ENCODE data around the gene OTOG. TPM values are rescaled to one million over a fixed set of nuclear protein-coding genes. Genes with fewer than 3 reads are reported as not detected.

The OTOG gene
- total RNA-seq, 3 donors from 2014 or later: 0.06 TPM; not detected in 2

GRCh38 chr11:17561526-17561925, 14.5 kb downstream of the OTOG start:
- H3K4me3 ChIP-seq: no peak overlapping the region
- intact Hi-C loops (cut with DNase I, micrococcal nuclease): no loop called here
- no peaks in the 10 kb centered on the region for H3K9me3 ChIP-seq
- no peak for TF ChIP-seq CTCF (IDR thresholded peaks at IDR 0.05)
- no peaks in the 10 kb centered on the region for H3K36me3 ChIP-seq (ENCODE audit: low read depth)
- DNase-seq (no peak), ATAC-seq (no peak)
- H3K4me1 ChIP-seq (ENCODE audit: low read depth): no peaks in the 10 kb centered on the region

- Histone ChIP-seq H3K4me1 (ENCODE audit: low read depth) (no peaks in the 10 kb centered on the region), H3K9me3 (no peaks in the 10 kb centered on the region), H3K4me3 (no peak overlapping the region), H3K36me3 (ENCODE audit: low read depth) (no peaks in the 10 kb centered on the region)
- DNase-seq: no peak
- intact Hi-C loops (cut with DNase I, micrococcal nuclease): no loop called here
- TF ChIP-seq CTCF (IDR thresholded peaks at IDR 0.05): no peak
- ATAC-seq: peak; percentile 54
These were observed 16.2 kb downstream of the OTOG start for GRCh38 chr11:17563231-17563646.

- DNase-seq: no peak
- no peak for TF ChIP-seq CTCF (IDR thresholded peaks at IDR 0.05)
- Histone ChIP-seq H3K36me3 (ENCODE audit: low read depth) (no peaks in the 10 kb centered on the region), H3K4me3 (no peak overlapping the region), H3K4me1 (ENCODE audit: low read depth) (no peaks in the 10 kb centered on the region), H3K9me3 (no peaks in the 10 kb centered on the region)
- intact Hi-C loops (cut with DNase I, micrococcal nuclease): no loop called here
- no peak for ATAC-seq
These were observed 17.1 kb downstream of the OTOG start for GRCh38 chr11:17563961-17564686.

- H3K4me3 ChIP-seq: no peak overlapping the region
- no peak for ATAC-seq
These were observed 17.6 kb downstream of the OTOG start for GRCh38 chr11:17564687-17565042.

GRCh38 chr11:17568944-17569343, 21.9 kb downstream of the OTOG start:
- Histone ChIP-seq H3K4me1 (ENCODE audit: low read depth) (no peaks in the 10 kb centered on the region), H3K36me3 (ENCODE audit: low read depth) (no peaks in the 10 kb centered on the region), H3K9me3 (no peaks in the 10 kb centered on the region), H3K4me3 (no peak overlapping the region)
- DNase-seq (no peak), ATAC-seq (no peak)
- intact Hi-C loops (cut with DNase I, micrococcal nuclease): no loop called here
- TF ChIP-seq CTCF (IDR thresholded peaks at IDR 0.05): no peak

More at GRCh38 chr11:17564687-17565042, 17.6 kb downstream of the OTOG start:
- no peaks in the 10 kb centered on the region for H3K4me1 ChIP-seq (ENCODE audit: low read depth)
- TF ChIP-seq CTCF (IDR thresholded peaks at IDR 0.05): no peak
- H3K9me3 ChIP-seq: no peaks in the 10 kb centered on the region
- no peaks in the 10 kb centered on the region for H3K36me3 ChIP-seq (ENCODE audit: low read depth)
- intact Hi-C loops (cut with DNase I, micrococcal nuclease): no loop called here
- no peak for DNase-seq

GRCh38 chr11:17570034-17570433, 23.0 kb downstream of the OTOG start:
- Histone ChIP-seq H3K4me3 (no peak overlapping the region), H3K9me3 (no peaks in the 10 kb centered on the region), H3K4me1 (ENCODE audit: low read depth) (no peaks in the 10 kb centered on the region), H3K36me3 (ENCODE audit: low read depth) (no peaks in the 10 kb centered on the region)
- no peak for TF ChIP-seq CTCF (IDR thresholded peaks at IDR 0.05)
- ATAC-seq (no peak), DNase-seq (no peak)
- intact Hi-C loops (cut with DNase I, micrococcal nuclease): no loop called here

Data from mucosa of descending colon (tissue), 3 donors.